Dedifferentiated amniotic fluid mesenchymal stem cell (primary cell): Measurements from ENCODE around the gene CTNND2.

ENCODE experiments used
- DNase-seq: peaks from one replicate; pipeline ENCODE4 v3.0.0-alpha.2; 2016; ENCODE audit errors: extremely low spot score

The CTNND2 gene

DNA sequence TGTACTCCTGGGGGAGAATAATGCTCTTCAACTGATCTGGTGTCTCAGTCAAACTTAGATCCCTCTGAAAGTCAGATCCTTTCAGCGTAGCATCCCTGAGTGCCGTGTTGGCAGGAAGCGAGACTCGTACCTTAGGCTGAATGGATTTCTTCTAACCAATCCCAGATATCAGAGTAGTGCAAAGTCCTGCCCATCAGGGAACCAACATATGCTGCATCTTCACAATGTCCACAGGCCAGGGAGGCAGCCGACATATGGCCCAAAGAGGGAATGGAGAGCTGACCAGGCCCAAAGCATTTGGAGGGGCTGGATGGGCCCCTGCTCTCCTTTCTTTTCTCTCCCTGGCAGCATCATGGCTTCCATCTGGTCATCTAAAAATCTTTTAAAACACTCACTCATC lies 646.2 kb downstream of the CTNND2 start:
- no peak for DNase-seq

DNA sequence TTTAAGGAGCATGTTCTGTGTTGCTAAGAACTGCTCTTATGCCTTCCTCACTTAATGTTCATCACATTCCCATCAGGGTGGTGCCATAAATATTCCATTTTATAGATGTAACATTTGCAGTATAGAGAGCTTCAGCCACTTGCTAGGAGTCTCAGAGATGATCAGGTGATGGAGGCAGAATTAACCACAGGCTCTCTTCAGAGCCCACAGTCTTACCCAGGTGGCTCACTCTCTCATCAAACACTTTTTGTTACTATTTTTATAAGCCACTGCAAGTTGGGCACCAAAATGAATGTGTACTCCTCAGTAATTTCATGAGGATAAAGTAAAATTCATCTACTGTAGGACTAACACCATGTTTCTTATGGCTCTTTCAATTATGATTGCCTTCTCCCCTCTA lies 651.7 kb downstream of the CTNND2 start:
- DNase-seq: no peak

DNA sequence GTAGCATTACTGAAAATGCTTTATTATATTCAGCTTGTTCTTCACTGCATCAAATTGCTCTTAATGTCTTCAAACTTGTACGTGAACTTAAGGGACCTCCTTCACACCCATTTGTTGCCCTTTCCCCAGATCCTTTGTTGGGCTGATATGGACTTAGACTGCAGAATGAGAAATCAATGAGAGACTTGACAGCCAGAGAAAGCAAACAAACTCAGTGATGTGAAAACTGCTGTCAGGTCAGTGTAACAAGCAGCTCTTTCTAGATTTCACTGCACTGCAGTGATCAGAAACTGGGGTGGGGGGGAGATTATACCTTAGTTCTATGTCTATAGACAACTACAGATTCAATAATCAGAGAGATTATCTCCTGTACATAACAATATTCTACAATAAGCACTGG lies 652.2 kb downstream of the CTNND2 start:
- DNase-seq: no peak

DNA sequence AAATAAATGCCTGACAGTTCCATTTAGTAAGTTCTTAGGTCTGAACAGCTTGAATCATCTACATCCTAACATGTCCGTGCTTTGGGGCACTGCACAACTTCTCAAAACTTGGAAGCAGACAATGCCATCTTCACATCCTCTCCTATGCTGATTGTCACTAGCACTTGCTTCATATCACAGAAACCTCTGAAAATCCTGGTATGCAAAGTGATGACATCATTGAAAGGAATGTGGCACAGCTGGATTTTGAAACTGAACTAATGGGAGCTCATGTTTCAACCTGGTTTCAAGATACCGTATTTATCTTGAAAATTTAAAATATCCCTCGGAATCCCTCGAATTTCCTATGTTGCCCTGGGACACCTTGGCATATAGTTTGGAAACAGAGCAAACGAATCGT lies 653.0 kb downstream of the CTNND2 start:
- DNase-seq: peak; percentile 26

DNA sequence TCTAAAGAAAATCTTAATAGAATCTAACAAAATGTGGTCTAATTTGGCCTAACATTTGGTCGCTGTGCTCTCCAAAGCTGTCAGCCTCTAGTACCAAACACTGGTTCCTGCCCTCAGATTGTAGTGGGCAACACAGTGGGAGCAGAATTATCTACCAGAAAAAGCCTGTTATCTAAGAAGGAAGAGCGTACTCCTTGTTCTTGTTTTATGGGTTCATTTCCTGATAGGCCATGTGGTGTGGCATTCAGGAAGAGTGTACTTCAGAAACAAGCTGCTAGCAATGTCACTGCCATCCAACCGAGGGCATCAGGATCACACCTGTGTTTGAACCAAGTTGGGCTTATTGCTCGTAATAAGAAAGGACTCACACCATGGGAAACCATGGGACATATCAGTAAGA lies 655.3 kb downstream of the CTNND2 start:
- no peak for DNase-seq

DNA sequence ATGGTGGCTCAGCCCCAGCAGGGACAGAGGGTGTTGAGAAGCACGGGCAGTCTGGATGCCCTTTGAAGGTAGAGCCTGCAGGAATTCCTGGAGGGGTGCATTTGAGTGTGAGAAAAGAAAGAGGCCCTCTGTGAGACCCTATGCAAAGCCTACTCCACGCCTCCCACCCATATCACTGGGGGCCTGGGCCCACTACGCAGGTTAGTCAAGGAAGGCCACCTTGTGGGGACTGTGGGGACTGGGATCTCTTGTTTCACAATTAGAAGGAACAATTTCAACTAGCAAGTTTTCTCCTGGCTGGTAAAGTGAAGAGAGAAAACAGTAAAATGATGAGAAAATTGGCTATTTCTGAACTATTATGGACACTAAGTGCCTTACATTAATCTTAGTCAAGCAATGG lies 657.0 kb downstream of the CTNND2 start:
- DNase-seq: no peak

DNA sequence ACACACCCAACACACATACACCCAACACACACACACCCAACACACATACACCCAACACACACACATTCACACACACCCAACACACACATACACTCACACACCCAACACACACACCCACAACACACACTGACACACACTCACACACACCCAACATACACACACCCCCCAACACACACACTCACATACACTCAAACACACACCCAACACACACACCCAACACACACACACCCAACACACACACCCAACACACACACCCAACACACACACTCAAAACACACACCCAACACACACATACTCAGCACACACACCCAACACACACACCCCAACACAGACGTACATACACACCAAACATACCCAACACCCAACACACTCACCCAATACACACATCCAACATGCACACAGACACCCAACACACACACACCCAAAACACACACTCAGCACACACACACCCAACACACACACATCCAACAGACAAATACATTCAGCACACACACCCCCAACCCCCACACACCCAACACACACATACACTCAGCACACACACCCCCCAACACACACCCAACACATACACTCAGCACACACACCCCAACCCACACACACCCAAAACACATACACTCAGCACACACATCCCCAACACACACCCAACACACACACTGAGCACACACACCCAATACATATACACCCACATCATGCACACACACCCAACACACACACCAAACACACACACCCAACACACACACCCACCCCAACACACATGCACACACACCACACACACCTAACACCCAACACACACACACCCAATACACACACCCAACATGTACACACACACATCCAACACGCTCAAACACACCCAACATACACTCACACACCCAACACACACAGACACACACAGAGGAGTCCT lies 663.7 kb downstream of the CTNND2 start:
- no peak for DNase-seq

DNA sequence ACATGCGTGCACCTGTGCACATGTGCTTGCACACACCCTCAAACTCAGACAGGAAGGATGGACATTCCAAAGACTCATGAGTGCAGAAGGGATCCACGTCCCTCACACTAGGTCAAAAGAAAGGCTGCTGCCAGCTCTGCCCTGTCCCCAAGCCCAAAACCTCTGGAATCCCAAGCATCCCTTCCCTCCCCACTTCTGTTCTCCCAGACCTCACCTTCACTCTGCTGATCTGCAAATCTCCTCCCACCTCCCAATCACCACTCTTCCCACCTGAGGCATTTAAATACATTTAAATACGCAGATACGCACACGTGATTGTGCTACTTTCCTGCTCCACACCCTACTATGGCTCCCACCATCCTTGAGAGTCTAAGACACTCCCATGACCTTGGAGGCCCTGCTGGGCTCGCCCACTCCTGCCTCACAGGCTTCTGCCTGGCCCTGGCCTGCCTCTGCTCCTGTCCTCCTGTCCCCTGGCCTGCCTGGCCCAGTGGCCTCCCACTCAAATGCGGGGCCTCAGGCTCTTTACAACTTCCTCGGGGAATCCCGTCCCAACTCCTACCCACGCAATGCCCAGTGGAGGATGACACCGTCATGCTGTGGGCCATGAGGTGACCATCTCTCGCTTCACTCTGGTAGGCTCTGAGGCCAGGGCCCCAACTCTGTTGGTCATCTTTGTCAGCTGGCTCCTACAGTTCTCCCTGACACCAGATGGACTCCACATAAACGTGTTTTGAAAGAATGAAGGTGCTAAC lies 664.8 kb downstream of the CTNND2 start:
- no peak for DNase-seq

DNA sequence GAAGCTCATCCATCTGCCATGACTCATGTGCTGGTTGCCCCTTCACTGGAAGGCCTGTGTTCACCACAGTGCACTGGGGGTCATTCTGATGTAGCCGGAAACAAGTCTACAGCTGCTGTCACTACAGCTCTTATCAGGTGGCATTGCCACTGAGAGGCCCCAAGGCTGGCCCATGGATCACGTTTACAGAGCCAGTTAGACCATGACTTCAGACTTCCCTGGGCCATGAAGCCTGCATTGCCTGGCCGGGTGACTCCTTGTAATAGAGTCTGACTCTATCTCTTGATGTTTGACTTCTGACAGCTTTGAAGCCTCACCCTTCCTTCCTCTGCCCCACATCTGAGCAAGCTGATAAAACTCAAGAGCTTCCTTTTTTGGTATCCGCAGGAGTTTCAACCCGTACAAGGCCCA lies 669.7 kb downstream of the CTNND2 start:
- no peak for DNase-seq

DNA sequence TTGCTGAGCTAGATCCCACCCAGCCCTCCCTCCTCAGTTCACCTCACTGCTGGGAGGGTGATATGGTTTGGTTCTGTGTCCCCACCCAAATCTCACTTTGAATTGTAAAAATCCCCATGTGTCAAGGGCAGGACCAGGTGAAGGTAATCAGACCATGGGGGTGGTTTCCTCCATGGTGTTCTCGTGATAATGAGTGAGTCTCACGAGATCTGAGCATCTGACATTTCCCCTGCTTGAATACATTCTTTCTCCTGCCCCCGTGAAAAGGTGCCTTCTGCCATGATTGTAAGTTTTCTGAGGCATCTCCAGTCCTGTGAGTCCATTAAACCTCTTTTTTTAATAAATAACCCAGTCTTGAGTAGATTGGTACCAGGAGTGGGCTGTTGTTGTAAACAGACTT lies 673.4 kb downstream of the CTNND2 start:
- no peak for DNase-seq

DNA sequence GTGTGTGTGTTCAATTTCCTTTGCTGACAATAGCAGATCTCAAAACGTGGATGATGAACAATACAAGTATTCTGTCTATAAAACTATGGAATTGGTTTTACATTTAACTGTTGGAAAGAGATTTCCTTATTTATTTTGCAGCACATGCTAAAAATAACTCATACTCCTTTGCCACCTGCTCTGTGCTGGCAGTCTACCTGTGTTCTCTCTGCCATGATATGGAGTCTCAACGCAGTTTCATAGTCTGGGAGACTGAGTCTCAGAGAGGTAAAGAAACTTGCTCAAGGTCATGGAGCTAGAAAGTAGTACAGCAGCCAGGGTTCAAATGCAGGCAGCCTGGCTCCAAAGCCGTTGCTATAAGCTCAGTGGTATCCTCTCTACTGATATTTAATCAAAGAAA lies 677.2 kb downstream of the CTNND2 start:
- no peak for DNase-seq

DNA sequence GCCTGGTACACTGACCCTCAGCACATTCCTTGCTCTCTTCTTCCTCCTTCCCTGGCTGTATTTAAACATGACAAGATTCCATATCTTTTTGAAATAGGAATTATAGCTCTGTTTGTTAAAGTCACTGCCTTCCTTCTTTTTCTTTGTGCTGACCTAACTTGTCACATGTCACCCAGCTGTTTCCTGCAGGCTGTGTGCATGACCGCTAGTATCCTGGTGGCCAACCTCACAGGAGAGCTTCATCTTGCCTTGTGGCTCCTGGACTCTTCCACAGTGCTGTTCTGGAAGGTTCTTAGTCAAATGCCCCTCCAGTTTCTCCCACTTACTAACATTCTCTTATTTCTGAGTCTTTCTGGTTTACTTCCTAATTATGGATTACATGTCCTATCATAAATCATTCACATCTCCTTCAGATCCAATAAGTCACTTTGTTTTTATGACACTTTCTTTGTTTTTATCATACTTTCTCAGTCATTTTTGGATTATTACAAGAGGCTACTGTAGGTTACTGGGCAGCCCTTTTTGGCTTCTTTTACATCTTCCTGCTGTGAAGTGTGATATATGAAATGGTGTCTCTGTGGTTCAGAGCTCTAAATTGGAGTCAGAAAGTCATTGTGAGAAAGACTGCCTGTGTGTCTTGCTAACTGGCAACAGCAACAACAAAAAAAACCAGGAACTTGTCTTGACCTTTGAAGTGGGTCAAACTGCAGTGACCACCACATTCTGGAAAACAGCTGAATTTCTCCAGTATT lies 679.6 kb downstream of the CTNND2 start:
- DNase-seq: no peak

DNA sequence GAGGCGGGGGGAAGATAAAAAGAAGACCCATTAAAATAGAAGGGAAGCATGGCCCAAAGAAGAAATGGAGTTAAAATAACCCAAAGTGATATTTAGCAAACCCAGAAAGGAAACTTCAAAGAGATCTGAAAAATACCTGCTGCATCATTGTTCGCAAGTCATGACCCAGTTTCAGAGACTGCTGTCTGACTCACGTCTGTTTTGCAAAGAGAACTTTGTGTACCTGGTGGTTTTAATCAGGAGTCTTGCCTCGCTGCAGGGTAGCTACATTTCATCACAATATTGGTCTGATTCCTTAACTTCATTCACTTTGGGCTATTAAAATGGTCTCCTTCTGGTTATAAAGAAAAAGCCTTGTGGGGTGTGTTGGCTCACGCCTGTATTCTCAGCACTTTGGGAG lies 682.1 kb downstream of the CTNND2 start:
- DNase-seq: no peak

DNA sequence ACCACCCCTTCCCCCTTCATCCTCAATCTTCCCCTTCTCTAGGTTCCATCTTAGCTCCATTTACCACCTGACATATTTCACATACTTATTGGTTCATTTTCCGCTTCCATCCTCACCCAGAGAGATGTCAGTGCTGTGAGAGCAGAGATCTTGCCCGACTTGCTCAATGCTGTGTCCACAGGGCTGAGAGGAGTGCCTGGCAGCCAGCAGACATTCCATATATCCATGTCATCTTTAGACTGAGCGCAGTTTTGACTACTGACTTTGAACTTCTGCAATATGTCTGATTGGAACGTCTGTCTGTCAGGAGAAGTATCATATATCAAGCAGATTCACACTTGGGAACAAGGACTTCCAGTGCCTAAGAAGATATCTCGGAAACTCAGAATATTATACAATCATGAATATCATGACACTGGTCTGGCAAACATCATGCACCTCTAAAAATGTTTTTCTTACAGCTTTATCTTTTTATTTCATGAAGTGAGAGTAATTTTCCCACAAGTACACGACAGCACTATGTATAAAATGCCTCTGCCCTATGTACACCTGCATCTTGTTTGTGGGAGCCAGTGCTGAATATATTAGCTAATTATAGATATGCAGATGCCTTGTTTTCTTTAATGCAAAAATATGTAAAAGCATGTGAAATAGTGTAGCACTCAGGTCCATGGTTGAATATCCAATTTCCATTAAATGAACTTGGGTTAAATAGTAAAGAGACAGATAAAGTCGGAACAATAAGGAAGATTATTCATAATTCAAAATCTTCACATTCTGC lies 689.2 kb downstream of the CTNND2 start:
- DNase-seq: no peak

DNA sequence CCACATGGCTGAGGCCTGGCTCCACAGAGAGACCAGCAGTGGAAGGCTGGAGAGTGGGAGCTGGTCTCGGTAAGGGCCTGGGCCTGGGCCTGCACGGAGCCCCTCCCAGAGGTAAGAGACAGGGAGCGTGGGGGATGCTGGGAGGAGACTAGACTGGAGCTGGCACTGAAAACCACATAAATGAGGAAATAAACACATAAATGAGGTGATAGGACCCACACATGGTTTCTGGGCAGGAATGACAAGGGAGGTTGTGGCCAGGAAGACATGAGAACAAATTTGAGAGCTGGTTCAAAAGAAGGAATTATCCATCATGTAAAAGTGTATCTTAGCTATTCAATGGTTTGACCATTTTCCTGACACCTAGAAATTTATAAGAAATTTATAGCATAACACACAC lies 691.5 kb downstream of the CTNND2 start:
- no peak for DNase-seq

DNA sequence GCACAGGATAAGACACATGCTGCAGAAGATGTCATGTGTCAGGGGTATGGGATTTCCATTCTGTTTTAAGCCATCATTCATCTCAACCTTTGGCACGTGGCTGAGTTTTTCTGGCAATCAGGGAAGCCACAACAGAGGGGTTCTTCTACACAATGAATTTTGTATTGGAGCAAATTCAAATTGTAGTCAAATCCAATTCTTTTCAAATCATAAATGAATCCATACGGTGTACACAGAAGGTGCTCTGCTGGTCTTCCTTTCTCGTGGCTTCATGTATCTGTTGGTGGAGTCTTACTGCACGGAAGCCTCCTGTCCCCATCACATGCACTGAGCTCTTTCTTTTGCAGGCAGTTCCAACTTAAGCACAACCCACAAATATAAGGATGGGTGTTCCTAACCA lies 706.5 kb downstream of the CTNND2 start:
- no peak for DNase-seq

DNA sequence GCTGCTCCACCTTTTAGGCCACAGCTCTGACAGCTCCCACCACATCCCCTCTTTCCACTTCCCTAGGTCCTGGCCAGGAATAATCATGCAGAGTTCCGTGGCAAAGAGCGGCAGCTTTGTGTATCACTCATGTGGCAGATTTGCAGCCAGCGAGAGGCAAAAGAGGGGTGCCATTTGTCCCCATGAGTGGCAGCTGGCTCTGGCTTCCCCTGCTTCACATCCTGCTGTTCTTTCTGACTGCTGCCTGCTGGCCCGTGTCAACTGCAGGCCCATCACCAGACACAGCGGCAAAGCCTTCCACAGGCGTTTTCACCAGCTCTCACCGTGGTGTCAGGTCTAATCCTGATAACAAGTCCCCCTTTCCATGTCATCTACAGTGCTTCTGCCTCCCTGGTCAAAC lies 712.6 kb downstream of the CTNND2 start:
- DNase-seq: no peak

DNA sequence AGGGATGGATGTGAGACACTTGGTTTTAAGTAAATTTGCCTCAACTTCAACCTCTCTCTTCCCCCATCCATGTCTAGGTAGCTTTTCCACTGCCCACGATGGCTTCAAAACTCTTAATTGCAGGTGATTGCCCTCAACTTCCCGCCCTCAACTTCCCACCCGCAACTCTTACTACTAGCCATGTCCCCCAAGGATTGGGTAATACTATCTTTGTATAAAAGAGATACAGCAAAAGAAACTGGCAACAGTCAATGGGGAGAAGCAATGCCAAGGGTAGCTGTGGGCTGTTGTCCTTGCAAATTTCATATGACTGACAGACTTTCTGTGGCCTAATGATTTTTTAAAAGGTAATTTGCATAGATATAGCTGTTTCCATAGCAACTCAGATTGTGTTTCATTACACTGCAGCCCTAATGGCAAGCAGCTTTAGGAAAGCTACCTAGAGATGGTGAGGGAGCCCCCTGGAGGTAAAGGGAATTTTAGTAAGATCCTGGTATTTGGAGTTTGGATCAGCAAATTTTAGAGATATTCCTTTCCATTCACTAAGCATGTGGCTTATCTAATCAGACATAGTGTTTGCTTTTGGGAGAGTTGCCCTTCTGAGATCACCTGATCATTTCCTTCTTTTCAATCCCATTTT lies 721.7 kb downstream of the CTNND2 start:
- DNase-seq: peak; percentile 67

DNA sequence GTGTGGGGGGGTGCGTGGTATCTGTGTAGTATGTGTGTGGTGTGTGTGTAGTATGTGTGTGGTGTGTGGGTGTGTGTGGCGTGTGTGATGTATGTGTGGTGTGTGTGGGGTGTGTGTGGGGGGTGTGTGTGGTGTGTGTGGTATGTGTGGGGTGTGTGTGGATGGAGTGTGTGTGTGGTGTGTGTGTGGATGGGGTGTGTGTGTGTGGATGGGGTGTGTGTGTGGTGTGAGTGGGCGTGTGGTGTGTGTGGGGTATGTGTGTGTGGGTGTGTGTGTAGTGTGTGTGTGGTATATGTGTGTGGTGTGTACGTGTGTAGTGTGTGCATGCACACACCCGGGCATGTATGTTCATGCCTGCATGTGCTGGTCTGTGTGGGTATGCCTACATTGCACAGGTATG lies 722.3 kb downstream of the CTNND2 start:
- DNase-seq: no peak

DNA sequence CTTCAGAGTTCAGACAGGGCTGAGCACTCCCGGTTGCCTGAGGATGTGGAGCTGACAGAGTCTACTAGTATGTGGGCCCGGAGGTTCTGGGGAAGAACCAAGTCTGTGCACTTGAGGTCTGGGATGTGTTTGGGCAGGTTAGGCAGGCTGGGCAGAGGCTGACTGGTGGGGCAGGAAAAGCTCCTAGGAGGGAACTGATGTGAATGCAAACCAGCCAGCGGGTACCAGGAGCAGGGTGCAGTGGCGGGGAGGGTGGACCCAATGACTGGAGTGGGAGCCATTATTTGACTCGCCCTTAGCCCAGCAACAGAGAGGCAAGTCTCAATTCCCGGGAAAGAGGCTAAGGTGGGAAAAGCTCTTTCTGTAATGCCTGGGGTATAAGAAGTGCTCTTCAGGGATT lies 723.4 kb downstream of the CTNND2 start:
- no peak for DNase-seq

DNA sequence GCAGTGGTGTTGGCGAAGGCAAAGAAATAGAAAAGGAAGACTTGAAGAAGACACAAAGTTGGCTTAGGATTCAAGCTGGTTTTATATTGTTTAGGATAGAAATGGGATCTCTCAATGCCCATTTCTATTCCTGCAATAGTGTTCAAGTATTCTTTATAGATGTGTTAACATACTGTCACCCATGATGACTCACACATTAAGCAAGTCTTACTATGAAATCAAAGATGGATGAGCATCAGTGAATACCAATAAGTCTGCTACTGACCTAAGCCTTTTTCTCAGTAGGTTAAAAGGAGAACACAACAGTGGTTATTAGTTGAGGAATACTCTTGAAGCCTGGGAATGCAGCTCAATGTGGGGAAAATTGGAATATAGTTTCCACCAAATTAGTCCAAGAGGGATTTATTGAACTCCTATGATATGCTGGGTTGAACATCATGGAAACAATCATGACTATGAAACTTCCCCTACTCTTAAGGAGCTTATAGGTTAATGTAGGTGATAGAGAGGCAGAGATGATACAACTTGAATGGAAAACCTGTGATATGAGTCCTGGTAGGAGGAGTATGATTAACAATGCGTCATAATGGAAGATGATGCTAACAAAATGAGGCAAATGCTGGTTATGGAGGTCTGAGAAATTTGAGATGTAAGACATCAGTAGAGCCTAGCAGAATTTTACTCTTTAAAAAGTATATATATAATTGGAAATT lies 726.1 kb downstream of the CTNND2 start:
- DNase-seq: no peak
